ENCODE data around the gene CLEC14A.

Gene CLEC14A

DNA sequence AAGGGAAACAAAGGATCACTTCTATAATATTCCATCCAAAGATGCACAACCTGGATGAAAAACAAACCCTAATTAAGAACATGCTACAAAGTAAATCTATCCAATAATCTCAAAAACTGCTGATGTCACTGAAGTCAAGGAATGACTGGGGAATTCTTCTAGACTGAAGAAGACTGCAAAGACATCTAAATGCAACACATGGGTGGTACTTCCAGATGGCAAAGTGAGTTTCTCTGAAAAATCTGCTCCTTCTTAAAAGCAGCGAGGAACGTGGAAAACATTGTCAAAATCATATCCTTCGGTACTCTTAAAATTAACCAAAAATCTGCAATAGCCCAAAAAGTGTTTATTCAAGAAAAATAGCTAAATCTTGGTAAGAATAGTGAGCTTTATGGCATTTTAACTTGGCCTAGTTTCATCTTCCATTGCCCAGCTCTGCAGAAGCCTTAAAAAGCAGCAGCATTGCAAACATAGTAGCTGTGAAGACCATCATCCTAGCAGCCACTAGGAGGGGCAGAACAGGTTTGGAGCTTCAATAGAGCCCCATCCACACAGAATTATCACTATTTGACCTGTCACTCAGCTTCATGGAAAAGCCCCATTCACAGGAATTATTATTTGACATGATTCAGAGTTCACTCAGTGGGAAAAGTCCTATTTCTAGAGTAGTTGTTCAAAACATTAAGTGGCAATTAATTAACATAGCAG, 7.4 kb downstream of the CLEC14A start:
- no peak for DNase-seq

DNA sequence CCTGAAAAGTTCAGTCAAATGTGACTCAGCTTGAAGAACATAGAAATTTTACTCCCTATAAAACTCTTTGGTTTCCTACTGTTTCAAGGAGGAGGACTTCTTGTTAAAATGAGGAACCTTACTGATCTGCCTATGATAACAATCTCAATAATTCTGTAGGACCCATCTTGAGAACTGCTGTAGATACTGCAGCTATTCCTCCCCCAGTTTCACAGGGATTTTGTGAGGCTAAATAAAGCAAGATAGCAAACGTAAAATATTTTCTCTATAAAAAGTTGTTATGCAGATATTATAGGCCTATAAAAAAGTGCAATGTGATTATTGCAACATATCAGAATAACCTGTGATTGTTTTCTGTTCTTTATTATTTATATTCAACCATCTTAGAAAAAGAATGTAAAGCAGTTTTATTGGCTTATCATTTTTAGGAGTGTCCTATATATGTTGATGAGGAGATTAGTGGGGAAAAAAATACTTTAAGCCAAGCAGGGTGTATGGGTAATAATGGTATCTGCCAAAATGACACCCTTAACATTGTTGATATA, 12.1 kb downstream of the CLEC14A start:
- DNase-seq = peak; percentile 59 to 72

DNA sequence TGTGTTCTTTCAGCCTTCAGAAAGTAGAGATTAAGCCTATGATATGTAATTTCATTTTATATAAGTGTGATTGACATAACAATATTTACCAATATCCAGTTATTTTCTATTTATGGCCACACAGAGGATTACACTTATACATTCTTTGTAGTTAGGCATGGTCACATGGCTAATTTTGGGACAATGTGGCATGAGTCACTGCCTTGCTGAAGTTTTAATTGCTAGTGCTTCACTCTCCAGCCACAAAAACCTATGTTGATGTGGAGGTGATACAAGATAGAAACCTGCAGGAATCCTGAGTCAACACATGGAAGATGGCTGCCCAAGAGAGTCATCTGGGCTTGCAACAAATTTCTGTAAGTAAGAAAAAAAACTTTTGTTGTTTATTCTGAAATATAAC, 17.0 kb downstream of the CLEC14A start:
- no peak for DNase-seq

DNA sequence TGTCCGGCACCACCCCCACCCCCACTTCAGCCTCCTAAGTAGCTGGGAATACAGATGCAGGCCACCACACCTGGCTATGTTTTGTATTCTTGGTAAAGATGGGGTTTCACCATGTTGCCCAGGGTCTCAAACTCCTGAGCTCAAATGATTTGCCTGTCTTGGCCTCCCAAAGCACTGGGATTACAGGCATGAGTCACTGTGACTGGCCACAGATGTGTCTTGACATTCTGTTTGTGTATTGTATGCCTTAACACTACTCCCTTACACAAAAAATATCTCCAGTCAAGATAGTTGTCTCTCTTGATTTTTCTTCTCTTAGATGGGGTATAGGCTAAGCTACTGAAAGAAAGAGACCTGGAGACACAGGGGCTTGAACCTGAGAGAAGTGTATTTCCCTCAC, 17.6 kb downstream of the CLEC14A start:
- DNase-seq = no peak

DNA sequence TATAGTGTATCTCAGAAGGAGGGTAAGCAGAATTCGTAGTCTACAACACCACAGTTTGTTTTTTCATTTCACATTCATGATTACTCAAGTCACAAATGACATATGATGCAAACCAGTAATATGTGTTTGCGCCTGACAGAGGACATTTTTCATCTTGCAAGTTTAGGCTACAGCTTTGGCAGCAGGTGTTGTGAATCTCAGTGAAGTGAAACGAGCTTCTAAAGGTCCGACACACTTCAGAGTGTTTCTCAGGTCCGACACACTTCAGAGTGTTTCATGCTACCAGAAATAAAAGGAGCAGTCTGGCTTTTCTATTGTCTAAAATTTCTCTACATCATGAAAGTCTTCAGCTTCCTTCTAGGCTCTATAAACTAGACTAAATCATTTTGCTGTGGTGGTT, 22.7 kb downstream of the CLEC14A start:
- DNase-seq = no peak

DNA sequence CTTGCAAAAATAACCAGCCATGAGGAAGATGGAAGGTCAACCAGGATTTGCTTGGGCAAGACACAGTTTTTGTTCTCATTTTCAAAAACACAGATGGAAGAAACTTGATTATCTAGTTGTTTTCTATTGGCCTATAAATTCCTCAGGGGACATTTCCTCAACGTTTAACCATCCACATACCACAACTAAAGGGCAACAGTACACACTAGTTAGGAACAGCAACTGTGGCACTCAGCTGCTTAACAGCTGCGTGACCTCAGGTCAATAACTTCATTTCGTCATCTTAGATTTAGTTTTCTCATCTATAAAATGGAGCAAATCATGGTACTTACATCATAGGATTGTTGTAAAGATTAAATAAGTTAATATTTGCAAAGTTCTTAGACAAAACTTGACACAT, 29.5 kb downstream of the CLEC14A start:
- DNase-seq = no peak

DNA sequence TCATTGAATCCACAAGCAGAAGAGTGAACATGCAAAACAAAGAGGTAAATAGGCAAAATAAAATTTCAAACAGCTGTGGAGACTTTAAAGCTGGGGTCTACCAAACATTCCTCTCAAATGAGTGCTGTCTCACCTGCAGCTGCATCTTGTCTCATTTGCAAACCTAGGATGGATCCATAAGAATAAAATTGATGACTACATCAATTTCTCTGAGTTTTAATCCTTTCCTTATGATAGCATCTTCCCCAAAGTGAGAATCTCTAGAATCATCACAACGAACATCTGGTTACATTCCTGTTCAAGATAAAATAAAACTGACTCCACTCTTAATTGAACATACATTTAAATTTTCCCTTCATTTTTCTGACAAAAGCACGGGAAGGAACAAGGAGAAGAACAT, 29.9 kb downstream of the CLEC14A start:
- DNase-seq = no peak

DNA sequence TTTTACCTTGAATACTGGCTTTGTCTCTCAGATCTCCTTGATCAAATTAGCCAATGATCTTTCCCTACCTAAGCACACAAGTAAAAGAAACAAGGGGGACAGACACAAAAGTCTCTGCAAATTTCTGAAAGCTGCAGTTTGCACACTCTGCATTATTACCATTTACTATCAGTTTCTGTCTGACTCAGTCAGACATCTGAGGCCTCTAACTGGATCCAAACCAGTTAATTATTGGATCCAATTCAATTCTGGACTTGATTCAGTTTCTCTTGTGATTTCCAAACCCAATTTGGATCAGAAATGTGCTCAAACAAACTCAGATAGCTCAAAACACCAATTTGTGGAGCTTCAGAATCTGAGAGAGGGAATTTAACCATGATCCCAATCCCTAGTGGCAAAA, 31.6 kb downstream of the CLEC14A start:
- DNase-seq = no peak

DNA sequence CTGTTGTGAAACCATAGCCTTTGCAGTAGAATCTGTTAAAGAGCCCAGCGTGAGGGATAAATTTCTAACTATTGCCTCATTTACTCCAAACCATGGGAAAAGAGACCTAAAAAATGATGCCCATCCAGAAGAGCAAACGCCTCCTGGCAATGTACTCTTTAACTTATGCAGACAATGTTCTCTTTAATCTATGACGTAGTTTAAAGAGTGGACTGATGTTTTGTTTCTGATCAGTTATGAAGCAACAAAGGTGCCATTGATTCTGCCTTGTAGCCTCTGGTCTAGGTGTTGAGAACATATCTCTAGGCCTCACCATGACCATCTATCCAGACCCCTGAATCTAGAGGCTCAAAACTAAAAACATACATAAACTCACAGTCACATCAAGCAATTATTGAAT, 34.8 kb downstream of the CLEC14A start:
- DNase-seq = no peak

DNA sequence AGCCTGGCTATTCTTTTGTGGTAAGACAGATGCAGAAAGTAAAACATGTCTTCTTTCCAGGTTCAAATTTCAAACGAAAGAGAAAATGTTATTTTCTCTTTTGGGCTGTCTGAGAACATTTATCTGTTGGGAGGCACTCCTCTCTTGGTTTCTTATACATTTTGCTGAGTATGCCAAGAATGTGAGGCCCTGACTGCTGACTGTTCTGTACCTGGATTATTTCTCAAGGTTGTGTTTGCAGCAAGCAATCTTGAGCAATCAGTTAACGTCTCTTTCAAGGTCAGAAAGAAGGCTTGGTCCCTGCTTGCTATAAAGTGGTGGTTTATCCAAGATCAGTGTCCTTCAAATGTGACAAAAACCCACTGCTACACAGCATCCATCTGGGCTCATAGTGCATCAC, 38.3 kb downstream of the CLEC14A start:
- no peak for DNase-seq

DNA sequence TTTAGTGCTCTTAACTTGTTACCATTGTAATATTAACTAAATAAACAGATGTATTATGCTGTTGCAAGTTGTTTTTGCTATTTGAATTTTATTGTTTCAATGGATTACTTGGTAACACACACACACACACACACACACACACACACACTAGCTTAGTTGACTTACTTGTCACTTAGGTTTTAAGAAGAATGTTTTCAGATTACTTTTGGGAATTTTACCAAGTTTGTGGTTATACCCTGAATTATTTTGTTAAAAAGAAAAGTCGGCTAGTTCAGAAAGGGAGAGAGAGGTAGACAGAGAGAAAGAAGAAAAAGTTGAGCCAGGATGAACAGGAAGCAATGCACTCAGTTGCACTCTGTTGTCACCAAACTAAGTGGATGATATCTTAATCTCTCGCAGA, 42.9 kb downstream of the CLEC14A start:
- DNase-seq = no peak

DNA sequence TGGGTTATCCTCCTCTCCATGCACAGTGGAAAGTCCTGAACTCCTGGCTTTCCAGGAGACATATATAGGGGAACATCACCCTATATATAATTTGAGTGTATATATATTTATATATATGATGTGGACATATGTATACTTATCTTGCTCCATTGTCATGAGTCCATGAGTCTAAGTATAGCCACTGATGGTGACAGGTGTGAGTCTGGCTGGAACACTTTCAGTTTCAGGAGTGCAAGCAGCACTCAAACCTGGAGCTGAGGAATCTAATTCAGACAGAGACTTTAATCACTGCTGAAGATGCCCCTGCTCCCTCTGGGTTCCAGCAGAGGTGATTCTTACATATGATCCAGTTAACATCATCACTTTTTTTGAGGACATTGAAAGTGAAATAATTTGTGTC, 43.8 kb downstream of the CLEC14A start:
- DNase-seq = no peak

DNA sequence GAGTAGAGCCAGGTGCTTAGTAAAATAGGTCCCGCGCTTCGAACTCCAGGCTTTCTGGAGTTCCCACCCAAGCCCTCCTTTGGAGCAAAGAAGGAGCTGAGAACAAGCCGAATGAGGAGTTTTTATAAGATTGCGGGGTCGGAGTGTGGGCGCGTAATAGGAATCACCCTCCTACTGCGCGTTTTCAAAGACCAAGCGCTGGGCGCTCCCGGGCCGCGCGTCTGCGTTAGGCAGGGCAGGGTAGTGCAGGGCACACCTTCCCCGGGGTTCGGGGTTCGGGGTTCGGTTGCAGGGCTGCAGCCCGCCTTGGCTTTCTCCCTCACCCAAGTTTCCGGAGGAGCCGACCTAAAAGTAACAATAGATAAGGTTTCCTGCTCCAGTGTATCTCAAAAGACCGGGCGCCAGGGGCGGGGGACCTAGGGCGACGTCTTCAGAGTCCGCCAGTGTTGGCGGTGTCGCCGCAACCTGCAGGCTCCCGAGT, 44.6 kb downstream of the CLEC14A start:
- no peak for DNase-seq

DNA sequence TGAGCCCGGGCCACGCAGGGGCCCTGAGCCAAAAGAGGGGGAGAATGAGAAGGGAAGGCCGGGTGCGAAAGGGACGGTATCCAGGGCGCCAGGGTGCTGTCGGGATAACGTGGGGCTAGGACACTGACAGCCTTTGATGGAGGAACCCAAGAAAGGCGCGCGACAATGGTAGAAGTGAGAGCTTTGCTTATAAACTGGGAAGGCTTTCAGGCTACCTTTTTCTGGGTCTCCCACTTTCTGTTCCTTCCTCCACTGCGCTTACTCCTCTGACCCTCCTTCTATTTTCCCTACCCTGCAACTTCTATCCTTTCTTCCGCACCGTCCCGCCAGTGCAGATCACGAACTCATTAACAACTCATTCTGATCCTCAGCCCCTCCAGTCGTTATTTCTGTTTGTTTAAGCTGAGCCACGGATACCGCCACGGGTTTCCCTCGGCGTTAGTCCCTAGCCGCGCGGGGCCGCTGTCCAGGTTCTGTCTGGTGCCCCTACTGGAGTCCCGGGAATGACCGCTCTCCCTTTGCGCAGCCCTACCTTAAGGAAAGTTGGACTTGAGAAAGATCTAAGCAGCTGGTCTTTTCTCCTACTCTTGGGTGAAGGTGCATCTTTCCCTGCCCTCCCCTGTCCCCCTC, 45.2 kb downstream of the CLEC14A start:
- DNase-seq = no peak

DNA sequence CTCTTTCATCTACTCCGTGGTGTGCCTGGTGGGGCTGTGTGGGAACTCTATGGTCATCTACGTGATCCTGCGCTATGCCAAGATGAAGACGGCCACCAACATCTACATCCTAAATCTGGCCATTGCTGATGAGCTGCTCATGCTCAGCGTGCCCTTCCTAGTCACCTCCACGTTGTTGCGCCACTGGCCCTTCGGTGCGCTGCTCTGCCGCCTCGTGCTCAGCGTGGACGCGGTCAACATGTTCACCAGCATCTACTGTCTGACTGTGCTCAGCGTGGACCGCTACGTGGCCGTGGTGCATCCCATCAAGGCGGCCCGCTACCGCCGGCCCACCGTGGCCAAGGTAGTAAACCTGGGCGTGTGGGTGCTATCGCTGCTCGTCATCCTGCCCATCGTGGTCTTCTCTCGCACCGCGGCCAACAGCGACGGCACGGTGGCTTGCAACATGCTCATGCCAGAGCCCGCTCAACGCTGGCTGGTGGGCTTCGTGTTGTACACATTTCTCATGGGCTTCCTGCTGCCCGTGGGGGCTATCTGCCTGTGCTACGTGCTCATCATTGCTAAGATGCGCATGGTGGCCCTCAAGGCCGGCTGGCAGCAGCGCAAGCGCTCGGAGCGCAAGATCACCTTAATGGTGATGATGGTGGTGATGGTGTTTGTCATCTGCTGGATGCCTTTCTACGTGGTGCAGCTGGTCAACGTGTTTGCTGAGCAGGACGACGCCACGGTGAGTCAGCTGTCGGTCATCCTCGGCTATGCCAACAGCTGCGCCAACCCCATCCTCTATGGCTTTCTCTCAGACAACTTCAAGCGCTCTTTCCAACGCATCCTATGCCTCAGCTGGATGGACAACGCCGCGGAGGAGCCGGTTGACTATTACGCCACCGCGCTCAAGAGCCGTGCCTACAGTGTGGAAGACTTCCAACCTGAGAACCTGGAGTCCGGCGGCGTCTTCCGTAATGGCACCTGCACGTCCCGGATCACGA, 46.0 kb downstream of the CLEC14A start:
- no peak for DNase-seq

DNA sequence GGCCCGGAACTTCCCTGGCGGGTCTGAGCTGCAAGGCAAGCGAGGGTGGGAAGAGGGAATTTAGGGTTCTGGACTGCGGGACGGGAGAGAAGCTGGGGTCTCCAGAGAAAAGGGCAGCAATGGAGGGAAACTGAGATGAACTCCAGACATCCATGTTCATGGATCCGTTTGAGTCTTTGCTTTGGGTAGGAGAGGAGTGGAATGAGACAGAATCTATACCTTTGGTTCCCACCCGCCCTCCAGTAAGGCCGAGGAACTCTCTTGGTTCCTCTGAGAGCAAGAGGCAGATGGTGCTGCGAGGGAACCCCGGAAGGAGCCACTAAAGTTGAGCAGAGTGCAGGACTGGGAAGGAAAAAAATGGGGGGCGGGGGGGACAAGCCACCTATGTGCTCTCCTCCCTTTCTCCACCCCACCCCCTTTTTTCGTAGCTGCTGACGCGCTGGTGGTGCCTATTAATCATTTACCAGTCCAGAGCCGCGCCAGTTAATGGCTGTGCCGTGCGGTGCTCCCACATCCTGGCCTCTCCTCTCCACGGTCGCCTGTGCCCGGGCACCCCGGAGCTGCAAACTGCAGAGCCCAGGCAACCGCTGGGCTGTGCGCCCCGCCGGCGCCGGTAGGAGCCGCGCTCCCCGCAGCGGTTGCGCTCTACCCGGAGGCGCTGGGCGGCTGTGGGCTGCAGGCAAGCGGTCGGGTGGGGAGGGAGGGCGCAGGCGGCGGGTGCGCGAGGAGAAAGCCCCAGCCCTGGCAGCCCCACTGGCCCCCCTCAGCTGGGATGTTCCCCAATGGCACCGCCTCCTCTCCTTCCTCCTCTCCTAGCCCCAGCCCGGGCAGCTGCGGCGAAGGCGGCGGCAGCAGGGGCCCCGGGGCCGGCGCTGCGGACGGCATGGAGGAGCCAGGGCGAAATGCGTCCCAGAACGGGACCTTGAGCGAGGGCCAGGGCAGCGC, 47.0 kb downstream of the CLEC14A start:
- no peak for DNase-seq

DNA sequence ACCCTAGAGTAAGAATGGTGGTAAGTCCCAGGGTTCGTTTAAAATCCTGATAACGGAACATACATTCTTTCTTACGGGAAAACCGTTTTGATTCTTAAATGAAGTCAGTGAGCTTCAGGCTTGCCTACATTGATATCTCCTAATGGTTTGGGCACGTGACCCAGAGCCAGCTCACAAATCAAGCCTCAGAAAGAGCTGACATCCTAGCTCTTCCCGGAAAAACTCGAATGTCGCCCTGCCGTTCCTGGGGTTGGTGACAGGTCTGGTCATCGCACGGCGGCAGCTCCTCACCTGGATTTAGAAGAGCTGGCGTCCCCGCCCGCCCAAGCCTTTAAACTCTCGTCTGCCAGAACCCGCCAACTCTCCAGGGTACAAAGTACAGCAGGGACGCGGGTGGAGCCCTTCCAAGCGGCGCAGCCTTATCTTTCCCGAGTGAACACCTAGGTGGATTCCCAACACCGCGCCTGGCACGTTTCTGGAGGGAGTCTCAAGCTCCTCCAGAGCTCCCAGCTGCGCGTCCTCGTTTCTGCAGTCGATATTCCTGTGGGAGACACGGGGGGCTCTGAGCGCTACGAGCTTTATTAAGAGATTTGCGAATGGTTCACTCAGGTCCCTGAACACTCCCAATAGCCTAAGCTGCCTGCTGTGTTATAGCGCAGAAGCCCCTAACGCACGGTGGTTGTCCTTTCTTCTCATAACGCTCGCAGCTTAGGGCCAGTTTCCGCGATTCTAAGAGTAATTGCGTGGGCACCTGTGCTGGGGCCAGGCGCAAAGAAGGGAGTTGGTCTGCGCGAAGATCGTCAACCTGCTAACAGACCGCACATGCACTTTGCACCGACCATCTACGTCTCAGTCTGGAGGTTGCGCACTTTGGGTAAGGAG, 47.9 kb downstream of the CLEC14A start, which contains the start of gene SSTR1:
Gene SSTR1, plus strand, starts transcription at position 169 of the 882 bp plus-strand sequence. CDS start 1,486 bp downstream, outside the sequence.
- DNase-seq = no peak

DNA sequence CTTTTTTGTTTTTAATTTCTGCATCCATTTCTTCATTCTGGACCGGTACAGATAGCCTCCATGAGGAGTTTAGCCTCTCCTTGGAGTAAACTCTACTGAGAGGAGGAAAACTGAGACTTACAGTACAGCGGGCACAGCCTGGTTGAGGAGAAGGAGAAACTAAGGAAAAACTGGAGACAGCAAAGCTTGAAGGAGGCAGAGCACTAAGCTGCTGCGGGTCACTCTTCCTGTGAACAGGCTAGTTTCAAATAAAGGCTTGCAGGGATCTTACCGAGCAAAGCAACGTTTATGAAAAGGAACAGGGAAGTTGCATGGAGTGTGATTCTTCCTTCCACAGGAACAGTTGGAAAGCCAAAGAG, 48.5 kb downstream of the CLEC14A start:
- DNase-seq = no peak

DNA sequence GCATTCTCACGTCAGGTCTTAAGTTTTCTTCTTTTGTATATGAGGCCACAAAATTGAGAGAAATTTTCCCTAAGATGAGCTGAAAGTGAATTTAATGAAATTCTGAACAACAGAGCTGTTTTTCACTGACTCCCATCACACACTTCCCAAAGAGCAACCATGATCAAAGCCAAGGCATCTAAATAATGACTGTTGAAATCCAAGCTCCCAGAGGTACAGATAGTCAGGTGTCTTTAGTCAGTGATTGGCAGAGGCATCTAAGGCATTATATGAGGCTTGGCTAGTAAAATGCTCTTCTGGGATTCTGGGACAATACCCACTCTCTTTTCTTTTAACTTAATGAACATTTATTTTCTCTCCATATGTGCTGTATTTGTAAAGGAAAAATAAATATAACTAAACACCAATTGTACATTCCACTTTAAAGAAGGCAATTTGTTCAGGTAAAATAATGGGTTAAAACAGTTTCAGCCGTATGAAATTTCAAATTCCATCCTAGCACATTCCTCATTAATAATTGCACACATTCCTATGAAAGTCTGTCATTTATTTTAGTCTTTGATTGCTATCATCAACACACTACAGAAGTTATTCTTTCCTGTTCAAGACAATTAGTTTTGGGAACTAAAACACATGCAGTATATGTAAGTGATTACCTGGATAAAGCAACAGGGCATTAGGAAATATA, 49.1 kb downstream of the CLEC14A start:
- no peak for DNase-seq

DNA sequence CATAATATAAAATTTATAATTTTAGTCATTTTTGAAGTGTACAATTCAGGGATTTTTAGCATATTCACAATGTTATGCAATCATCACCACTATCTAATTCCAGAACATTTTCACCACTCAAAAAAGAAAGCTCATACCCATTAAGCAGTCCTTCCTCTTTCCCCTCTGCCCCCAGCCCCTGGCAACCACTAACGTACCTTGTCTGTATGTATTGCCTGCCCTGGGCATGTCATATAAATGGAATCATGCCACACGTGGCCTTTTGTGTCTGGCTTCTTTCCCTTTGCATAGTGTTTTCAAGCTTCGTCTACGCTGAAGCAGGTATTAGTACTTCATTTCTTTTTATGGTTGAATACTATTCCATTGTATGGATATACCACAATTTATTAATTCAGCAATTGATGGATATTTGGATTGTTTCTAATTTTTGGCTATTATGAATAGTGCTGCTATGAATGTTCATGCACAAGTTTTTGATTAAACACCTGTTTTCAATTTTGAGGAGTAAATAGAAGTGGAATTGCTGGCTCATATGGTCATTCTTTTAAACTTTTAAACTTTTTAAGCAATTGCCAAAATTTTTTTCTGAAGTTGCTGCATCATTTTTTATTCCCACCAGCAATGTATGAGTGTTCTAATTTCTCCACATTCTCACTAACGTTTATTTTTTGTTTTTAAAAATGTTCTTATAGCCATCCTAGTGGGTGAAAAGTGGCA, 49.8 kb downstream of the CLEC14A start:
- no peak for DNase-seq

Data from Kasumi-1 (cell line).